ENCODE measurements around the gene PEMT.

The PEMT gene

GRCh38 chr17:17603178-17603894 is 11.8 kb upstream of the PEMT start:
- Histone ChIP-seq H3K36me3 (ENCODE audit: insufficient read depth, low read depth, low read length) (no peaks in the 10 kb centered on the region), H3K27me3 (ENCODE audit: insufficient read depth, low read length) (no peaks in the 10 kb centered on the region), H3K4me1 (ENCODE audit: insufficient read depth, low read length) (no peaks in the 10 kb centered on the region), H3K4me3 (ENCODE audit: low read length) (no peak overlapping the region), H3K27ac (ENCODE audit: low read length) (no peak overlapping the region), H3K9me3 (ENCODE audit: insufficient read depth, low read depth, low read length) (no peaks in the 10 kb centered on the region), H3K9ac (ENCODE audit: low read depth, low read length) (no peak overlapping the region)

- no peaks in the 10 kb centered on the region for H3K27me3 ChIP-seq (ENCODE audit: insufficient read depth, low read length)
- no peaks in the 10 kb centered on the region for H3K4me1 ChIP-seq (ENCODE audit: insufficient read depth, low read length)
- H3K9me3 ChIP-seq (ENCODE audit: insufficient read depth, low read depth, low read length) = no peaks in the 10 kb centered on the region
- no peak overlapping the region for H3K9ac ChIP-seq (ENCODE audit: low read depth, low read length)
- no peak overlapping the region for H3K27ac ChIP-seq (ENCODE audit: low read length)
- no peaks in the 10 kb centered on the region for H3K36me3 ChIP-seq (ENCODE audit: insufficient read depth, low read depth, low read length)
- H3K4me3 ChIP-seq (ENCODE audit: low read length) = no peak overlapping the region
These were observed 8.5 kb upstream of the PEMT start for GRCh38 chr17:17599965-17600364.

- no peaks in the 10 kb centered on the region for H3K9me3 ChIP-seq (ENCODE audit: insufficient read depth, low read depth, low read length)
- no peak overlapping the region for H3K27ac ChIP-seq (ENCODE audit: low read length)
- no peaks in the 10 kb centered on the region for H3K27me3 ChIP-seq (ENCODE audit: insufficient read depth, low read length)
- no peaks in the 10 kb centered on the region for H3K36me3 ChIP-seq (ENCODE audit: insufficient read depth, low read depth, low read length)
- no peaks in the 10 kb centered on the region for H3K4me1 ChIP-seq (ENCODE audit: insufficient read depth, low read length)
- H3K4me3 ChIP-seq (ENCODE audit: low read length) = no peak overlapping the region
- H3K9ac ChIP-seq (ENCODE audit: low read depth, low read length) = no peak overlapping the region
These were observed 6.5 kb upstream of the PEMT start for GRCh38 chr17:17598003-17598402.

DNA sequence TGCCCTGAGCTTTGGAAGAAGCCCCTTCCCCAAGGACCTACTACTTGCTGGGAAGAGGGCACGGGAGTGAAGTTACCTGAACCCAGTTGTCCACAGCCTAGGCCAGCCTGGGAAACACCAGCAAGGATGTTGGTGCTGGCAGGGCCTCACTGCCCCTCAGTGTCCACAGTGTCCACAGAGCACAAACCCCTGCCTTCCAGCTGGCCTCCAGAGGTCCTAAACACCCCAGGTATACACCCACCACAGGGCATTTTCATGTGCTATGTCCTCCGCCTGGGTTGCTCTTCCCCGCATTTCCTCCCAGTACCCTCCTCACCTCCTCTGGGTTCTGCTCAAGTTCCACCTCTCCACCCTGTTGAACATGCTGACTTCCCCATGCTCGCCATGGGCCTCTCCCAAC is 4.2 kb upstream of the PEMT start:
- H3K9me3 ChIP-seq (ENCODE audit: insufficient read depth, low read depth, low read length) = no peaks in the 10 kb centered on the region
- H3K4me3 ChIP-seq (ENCODE audit: low read length) = no peak overlapping the region
- H3K36me3 ChIP-seq (ENCODE audit: insufficient read depth, low read depth, low read length) = no peaks in the 10 kb centered on the region
- H3K27me3 ChIP-seq (ENCODE audit: insufficient read depth, low read length) = no peaks in the 10 kb centered on the region
- H3K27ac ChIP-seq (ENCODE audit: low read length) = no peak overlapping the region
- H3K9ac ChIP-seq (ENCODE audit: low read depth, low read length) = no peak overlapping the region
- no peaks in the 10 kb centered on the region for H3K4me1 ChIP-seq (ENCODE audit: insufficient read depth, low read length)

DNA sequence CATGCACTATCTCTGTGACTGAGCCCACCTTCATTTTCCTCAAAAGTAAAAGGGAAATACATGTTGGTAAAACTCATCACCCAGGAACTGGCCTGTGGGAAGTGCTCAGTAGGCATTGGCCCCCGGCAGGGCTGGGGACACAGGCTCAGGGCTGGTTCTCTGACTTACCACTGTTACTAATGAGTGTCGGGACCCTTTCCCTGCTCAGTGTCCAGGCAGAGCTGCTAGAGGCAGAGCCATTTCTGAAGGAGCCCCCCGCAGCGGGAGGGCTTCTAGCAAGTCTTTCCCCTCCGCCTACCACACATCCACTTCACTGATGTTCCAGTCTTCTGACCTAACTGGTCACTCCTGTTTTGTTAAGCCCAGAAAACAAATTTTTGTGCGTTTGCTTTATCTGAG is 1.7 kb upstream of the PEMT start:
- Histone ChIP-seq H3K4me1 (ENCODE audit: insufficient read depth, low read length) (peaks cover 4% of the 10 kb centered on the region; the same call in 1 of the 2 replicates), H3K36me3 (ENCODE audit: insufficient read depth, low read depth, low read length) (no peaks in the 10 kb centered on the region), H3K9ac (ENCODE audit: low read depth, low read length) (no peak overlapping the region), H3K27ac (ENCODE audit: low read length) (no peak overlapping the region), H3K9me3 (ENCODE audit: insufficient read depth, low read depth, low read length) (no peaks in the 10 kb centered on the region), H3K27me3 (ENCODE audit: insufficient read depth, low read length) (no peaks in the 10 kb centered on the region), H3K4me3 (ENCODE audit: low read length) (no peak overlapping the region; the same call in 1 of the 2 replicates)

DNA sequence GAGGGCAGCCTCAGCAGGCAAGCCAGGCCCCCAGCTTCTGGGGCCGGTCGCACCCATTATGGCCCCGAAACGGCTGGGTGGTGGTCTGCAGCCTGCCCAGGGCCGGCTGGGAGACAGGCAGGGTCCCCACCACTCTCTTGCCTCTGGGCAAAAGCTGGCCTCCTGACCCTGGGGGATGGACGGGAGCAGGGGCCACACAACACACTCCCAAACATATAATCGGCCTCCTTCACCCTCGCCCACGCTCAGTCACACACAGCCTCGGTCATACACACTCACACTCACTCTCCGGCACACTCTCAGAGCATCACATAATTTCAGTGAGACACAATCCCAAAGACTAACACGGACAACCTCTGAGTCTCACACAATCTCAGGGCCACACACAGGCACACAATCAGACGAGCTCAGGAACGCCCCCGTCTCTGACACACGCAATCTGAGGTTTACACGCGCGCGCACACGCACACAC is 589 bp downstream of the PEMT start:
- Histone ChIP-seq H3K27me3 (ENCODE audit: insufficient read depth, low read length) (no peaks in the 10 kb centered on the region), H3K4me3 (ENCODE audit: low read length) (peak overlapping the region; percentile 84), H3K27ac (ENCODE audit: low read length) (no peak overlapping the region), H3K4me1 (ENCODE audit: insufficient read depth, low read length) (peaks cover 4% of the 10 kb centered on the region; the same call in 1 of the 2 replicates), H3K36me3 (ENCODE audit: insufficient read depth, low read depth, low read length) (no peaks in the 10 kb centered on the region), H3K9ac (ENCODE audit: low read depth, low read length) (peak overlapping the region; percentile 89), H3K9me3 (ENCODE audit: insufficient read depth, low read depth, low read length) (no peaks in the 10 kb centered on the region)

GRCh38 chr17:17590141-17590751 is 1.3 kb downstream of the PEMT start:
- peaks cover 4% of the 10 kb centered on the region; the same call in 1 of the 2 replicates for H3K4me1 ChIP-seq (ENCODE audit: insufficient read depth, low read length)
- H3K4me3 ChIP-seq (ENCODE audit: low read length) = peak overlapping the region; percentile 84
- H3K27me3 ChIP-seq (ENCODE audit: insufficient read depth, low read length) = no peaks in the 10 kb centered on the region
- H3K36me3 ChIP-seq (ENCODE audit: insufficient read depth, low read depth, low read length) = no peaks in the 10 kb centered on the region
- H3K27ac ChIP-seq (ENCODE audit: low read length) = no peak overlapping the region
- H3K9ac ChIP-seq (ENCODE audit: low read depth, low read length) = peak overlapping the region; percentile 89; the same call in 1 of the 2 replicates
- H3K9me3 ChIP-seq (ENCODE audit: insufficient read depth, low read depth, low read length) = no peaks in the 10 kb centered on the region

DNA sequence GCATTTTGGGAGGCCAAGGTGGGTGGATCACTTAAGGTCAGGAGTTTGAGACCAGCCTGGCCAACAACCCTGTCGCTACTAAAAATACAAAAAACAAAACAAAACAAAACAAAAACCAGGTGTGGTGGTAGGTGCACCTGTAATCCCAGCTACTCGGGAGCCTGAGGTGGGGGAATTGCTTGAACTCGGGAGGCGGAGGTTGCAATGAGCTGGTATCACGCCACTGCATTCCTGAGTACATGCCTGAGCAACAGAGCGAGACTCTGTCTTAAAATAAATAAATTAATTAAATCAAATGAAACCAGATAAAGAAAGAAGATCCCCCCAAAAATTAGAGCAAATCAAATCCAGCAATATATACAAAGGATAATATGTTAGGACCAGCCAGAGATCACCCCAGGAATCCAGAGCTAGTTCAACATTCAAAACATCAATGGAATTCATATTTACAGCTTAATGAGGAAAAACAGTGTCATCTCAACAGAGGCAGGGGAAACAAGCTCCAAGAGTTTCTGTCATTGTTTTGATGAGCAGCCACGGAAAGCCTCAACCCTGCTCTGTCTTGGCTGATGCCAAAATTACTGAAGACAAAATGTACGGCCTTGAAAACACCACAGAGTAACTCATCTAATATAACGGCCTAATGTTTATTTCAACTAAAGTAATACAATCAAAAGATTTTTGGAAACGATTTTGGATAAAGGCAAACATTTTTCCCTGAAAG is 3.7 kb downstream of the PEMT start:
- Histone ChIP-seq H3K36me3 (ENCODE audit: insufficient read depth, low read depth, low read length) (no peaks in the 10 kb centered on the region), H3K4me1 (ENCODE audit: insufficient read depth, low read length) (peaks cover 4% of the 10 kb centered on the region; the same call in 1 of the 2 replicates), H3K27ac (ENCODE audit: low read length) (no peak overlapping the region), H3K9ac (ENCODE audit: low read depth, low read length) (no peak overlapping the region), H3K27me3 (ENCODE audit: insufficient read depth, low read length) (no peaks in the 10 kb centered on the region), H3K9me3 (ENCODE audit: insufficient read depth, low read depth, low read length) (no peaks in the 10 kb centered on the region), H3K4me3 (ENCODE audit: low read length) (no peak overlapping the region)

DNA sequence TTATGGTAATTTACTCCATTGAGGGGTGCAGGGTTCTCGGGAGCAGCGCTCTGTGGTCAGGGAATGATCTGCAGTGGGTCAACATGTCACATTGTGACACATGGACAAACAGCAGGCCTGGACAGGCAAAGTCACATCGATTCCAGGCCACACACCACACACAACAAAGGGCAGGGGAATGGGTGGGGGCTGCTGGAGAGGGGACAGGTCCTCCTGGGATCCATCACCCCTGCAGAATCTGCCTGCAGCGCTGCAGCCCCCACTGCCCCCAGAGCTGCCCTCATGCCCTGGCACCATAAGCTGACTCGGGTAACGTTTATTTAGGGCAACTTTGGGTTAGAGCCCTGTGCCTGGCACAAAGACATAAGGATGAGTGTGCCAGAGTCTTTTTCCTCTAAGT is 9.1 kb downstream of the PEMT start:
- no peaks in the 10 kb centered on the region for H3K4me1 ChIP-seq (ENCODE audit: insufficient read depth, low read length)
- H3K27me3 ChIP-seq (ENCODE audit: insufficient read depth, low read length) = no peaks in the 10 kb centered on the region

GRCh38 chr17:17581509-17581908 is 10.0 kb downstream of the PEMT start:
- H3K27me3 ChIP-seq (ENCODE audit: insufficient read depth, low read length) = no peaks in the 10 kb centered on the region
- no peaks in the 10 kb centered on the region for H3K4me1 ChIP-seq (ENCODE audit: insufficient read depth, low read length)
- no peak overlapping the region for H3K9ac ChIP-seq (ENCODE audit: low read depth, low read length)
- no peak overlapping the region for H3K27ac ChIP-seq (ENCODE audit: low read length)
- H3K4me3 ChIP-seq (ENCODE audit: low read length) = no peak overlapping the region
- 0 out of 2 replicates have a peak, but pooled peaks cover 2% of the 10 kb centered on the region for H3K36me3 ChIP-seq (ENCODE audit: insufficient read depth, low read depth, low read length)
- H3K9me3 ChIP-seq (ENCODE audit: insufficient read depth, low read depth, low read length) = no peaks in the 10 kb centered on the region

More for the DNA sequence above, 9.1 kb downstream of the PEMT start:
- no peak overlapping the region for H3K4me3 ChIP-seq (ENCODE audit: low read length)
- H3K36me3 ChIP-seq (ENCODE audit: insufficient read depth, low read depth, low read length) = no peaks in the 10 kb centered on the region
- H3K9ac ChIP-seq (ENCODE audit: low read depth, low read length) = no peak overlapping the region
- H3K27ac ChIP-seq (ENCODE audit: low read length) = no peak overlapping the region
- H3K9me3 ChIP-seq (ENCODE audit: insufficient read depth, low read depth, low read length) = no peaks in the 10 kb centered on the region

DNA sequence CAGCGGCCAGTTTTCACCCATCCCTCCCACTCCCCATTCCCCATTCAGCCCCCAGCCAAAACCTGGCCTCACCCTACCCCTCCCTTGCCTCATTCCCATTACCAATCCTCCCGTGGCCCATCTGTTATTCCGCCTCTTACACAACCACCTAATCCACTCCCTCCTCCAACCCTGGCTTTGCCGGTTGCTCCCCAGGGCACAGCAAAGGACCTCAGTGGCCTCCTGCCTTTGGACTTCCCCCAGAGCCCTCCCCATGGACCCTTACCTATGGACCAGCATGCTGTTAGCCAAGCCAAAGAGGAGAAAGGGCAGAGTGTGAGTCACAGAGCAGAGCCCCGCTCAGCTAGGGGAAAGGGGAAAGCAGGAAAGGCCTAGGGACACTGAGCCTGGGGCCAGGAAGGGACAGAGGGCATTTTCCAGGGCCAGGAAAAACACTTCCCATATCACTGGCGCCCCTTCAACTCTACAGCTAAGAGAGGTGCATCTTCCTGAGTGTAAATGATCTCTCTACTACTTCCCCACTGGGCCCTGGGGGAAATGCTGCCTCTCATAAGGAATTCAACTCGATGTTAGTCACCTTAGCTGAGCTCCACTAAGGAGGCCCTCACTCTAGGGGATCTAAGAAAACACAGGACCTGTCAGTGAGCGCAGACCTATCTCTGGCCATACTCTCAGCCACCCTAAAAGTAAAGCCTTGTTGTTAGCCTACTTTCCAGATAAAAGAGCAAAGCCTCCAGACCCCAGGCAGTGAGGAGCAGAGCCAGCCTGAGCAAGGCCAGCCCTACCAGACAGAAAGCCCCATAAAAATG is 10.6 kb downstream of the PEMT start:
- no peaks in the 10 kb centered on the region for H3K4me1 ChIP-seq (ENCODE audit: insufficient read depth, low read length)
- H3K36me3 ChIP-seq (ENCODE audit: insufficient read depth, low read depth, low read length) = 0 out of 2 replicates have a peak, but pooled peaks cover 6% of the 10 kb centered on the region
- no peaks in the 10 kb centered on the region for H3K27me3 ChIP-seq (ENCODE audit: insufficient read depth, low read length)
- H3K9ac ChIP-seq (ENCODE audit: low read depth, low read length) = no peak overlapping the region
- H3K4me3 ChIP-seq (ENCODE audit: low read length) = no peak overlapping the region
- H3K27ac ChIP-seq (ENCODE audit: low read length) = no peak overlapping the region
- no peaks in the 10 kb centered on the region for H3K9me3 ChIP-seq (ENCODE audit: insufficient read depth, low read depth, low read length)
